K562 (cell line): Measurements from ENCODE around the gene C6orf89. TPM values are rescaled to one million over a fixed set of nuclear protein-coding genes. Genes with fewer than 3 reads are reported as not detected.

ENCODE experiments used
- ATAC-seq: fragments of 200-7000 bp; cut with Tn5 transposase; 3 replicates; pipeline ENCODE4 v1.9.1; 2020; ENCODE audit warnings: moderate library complexity
- BruUV-seq: library from RNA; stranded (reverse); fragments of 400-500 nt; replicated peaks from 2 replicates; lab custom pipeline; 2021; lab: Mats Ljungman, UMichigan
- CTCF ChIA-PET: fragments of 300-600 bp; formaldehyde crosslinking; extraction: SDS; loops from one replicate; lab custom pipeline; 2021; ENCODE audit warnings: low intra/inter-chr PET ratio; lab: Yijun Ruan, JAX
- POLR2A ChIA-PET: fragments of 300-600, 350-650 bp; sonication (Branson Sonifier 250); formaldehyde crosslinking; extraction: SDS; loops from one replicate; lab custom pipeline; 2021; ENCODE audit warnings: antibody characterized with exemption, inconsistent platforms; lab: Yijun Ruan, JAX
- DNase-seq, 4 experiments: peaks; one replicate each; pipeline versions ENCODE4 v3.0.0 to v3.0.0-alpha.2; 2011 to 2018; ENCODE audit warnings: low spot score in 3 of 4, mixed read lengths in 3 of 4; ENCODE audit errors: extremely low read depth in 1 of 4
- FAIRE-seq: peaks from 2 replicates; lab custom pipeline; 2011; peaks lifted over from hg19 to GRCh38; lab: Jason Lieb, UNC
- H2AFZ ChIP-seq: 2 replicates; pipeline ENCODE4 v1.6.0; 2011; ENCODE audit warnings: low read depth, low read length, control low read depth, inconsistent platforms
- H3K27ac ChIP-seq: fragments of 200-600 bp; 3 replicates; pipeline ENCODE4 v1.8.0; 2011; ENCODE audit warnings: low read depth, mild to moderate bottlenecking, control low read depth, inconsistent platforms, low read length, moderate library complexity, mixed read lengths; ENCODE audit errors: extremely low read depth
- H3K27me3 ChIP-seq, 2 experiments: fragments of 300-600 bp in 1 of 2; 2 replicates in 1 of 2; 3 replicates in 1 of 2; pipeline versions ENCODE4 v1.6.0 to v1.8.0; 2011; ENCODE audit warnings: inconsistent platforms in 2 of 2, low read length in 2 of 2, mild to moderate bottlenecking in 1 of 2, mixed read lengths in 1 of 2, moderate library complexity in 1 of 2; ENCODE audit not compliant: control insufficient read depth in 2 of 2, insufficient read depth in 2 of 2
- H3K36me3 ChIP-seq: fragments of 300-600 bp; 3 replicates; pipeline ENCODE4 v1.8.0; 2011; ENCODE audit warnings: mild to moderate bottlenecking, low read length, inconsistent platforms; ENCODE audit not compliant: control insufficient read depth, insufficient read depth
- H3K4me1 ChIP-seq, 2 experiments: fragments of 200-600 bp in 1 of 2; replicated peaks in 1 of 2; 2 replicates in 1 of 2; 3 replicates in 1 of 2; pipeline versions ENCODE4 v1.5.1 to v1.8.0; 2011; ENCODE audit warnings: inconsistent platforms in 2 of 2, low read length in 2 of 2, mild to moderate bottlenecking in 1 of 2, mixed read lengths in 1 of 2, moderate library complexity in 1 of 2; ENCODE audit not compliant: control insufficient read depth in 2 of 2, insufficient read depth in 2 of 2
- H3K4me2 ChIP-seq: 2 replicates; pipeline ENCODE4 v1.6.1; 2011; ENCODE audit warnings: low read length, control low read depth, inconsistent platforms, mixed read lengths; ENCODE audit not compliant: insufficient read depth
- H3K4me3 ChIP-seq: fragments of 200-600 bp; sonication (generic), shearing (Covaris generic); 2 replicates; pipeline ENCODE4 v1.5.1; 2016; ENCODE audit warnings: control low read depth, inconsistent platforms
- H3K79me2 ChIP-seq: fragments of 200-600 bp; 3 replicates; pipeline ENCODE4 v1.8.0; 2011; ENCODE audit warnings: low read length, inconsistent platforms; ENCODE audit not compliant: control insufficient read depth, insufficient read depth
- H3K9ac ChIP-seq, 2 experiments: 2 replicates each; pipeline versions ENCODE4 v1.6.0 to v1.6.1; 2011; ENCODE audit warnings: low read depth in 2 of 2, low read length in 2 of 2, control low read depth in 1 of 2, inconsistent platforms in 1 of 2, mild to moderate bottlenecking in 1 of 2, mixed read lengths in 1 of 2; ENCODE audit not compliant: insufficient read depth in 1 of 2
- H3K9me1 ChIP-seq: one replicate; pipeline ENCODE4 v1.6.0; 2011; ENCODE audit warnings: inconsistent platforms, mild to moderate bottlenecking, low read length, moderate library complexity; ENCODE audit not compliant: control insufficient read depth, insufficient read depth
- H3K9me3 ChIP-seq: replicated peaks from 2 replicates; pipeline ENCODE4 v1.5.1; 2011; ENCODE audit warnings: low read depth, low read length, inconsistent platforms; ENCODE audit not compliant: control insufficient read depth, insufficient read depth
- H4K20me1 ChIP-seq: replicated peaks from 2 replicates; pipeline ENCODE4 v1.6.1; 2011; ENCODE audit warnings: low read length, inconsistent platforms, mixed read lengths; ENCODE audit not compliant: control insufficient read depth, insufficient read depth
- ARNT ChIP-seq, 2 experiments: fragments of 450-650 bp; IDR thresholded peaks; 2 replicates each; pipeline ENCODE4 v1.6.1; 2016; ENCODE audit warnings: mild to moderate bottlenecking in 1 of 2
- DPF2 ChIP-seq: fragments of 450-650 bp; IDR thresholded peaks from 2 replicates; pipeline ENCODE4 v1.6.1; 2016
- FOSL1 ChIP-seq: fragments of 200-800 bp; sonication (Bioruptor generic); conservative IDR thresholded peaks from 2 replicates; pipeline ENCODE4 v1.6.1; 2016; ENCODE audit warnings: missing genetic modification characterization, missing compliant biosample characterization
- ILK ChIP-seq: fragments of 450-650 bp; IDR thresholded peaks from 2 replicates; pipeline ENCODE4 v1.6.1; 2016; ENCODE audit warnings: missing genetic modification characterization, low read depth, mild to moderate bottlenecking, missing compliant biosample characterization, moderate library complexity, borderline replicate concordance
- JUN ChIP-seq, 2 experiments: sonication (generic) in 1 of 2; formaldehyde crosslinking in 1 of 2; IDR thresholded peaks; 2 replicates each; pipeline versions ENCODE4 v1.6.1 to v1.8.0; 2012 to 2022; ENCODE audit warnings: borderline replicate concordance in 2 of 2, mild to moderate bottlenecking in 2 of 2, improper control_type of control experiment in 1 of 2, low read depth in 1 of 2, low read length in 1 of 2, missing genetic modification reagents in 1 of 2
- MAFF ChIP-seq: IDR thresholded peaks from 2 replicates; pipeline ENCODE4 v1.6.1; 2012; ENCODE audit warnings: low read length, improper control_type of control experiment
- MAFK ChIP-seq: IDR thresholded peaks from 2 replicates; pipeline ENCODE4 v1.6.1; 2011; ENCODE audit warnings: low read length, improper control_type of control experiment
- NR2C2 ChIP-seq, 2 experiments: fragments of 200-800 bp in 1 of 2; sonication (Bioruptor generic) in 1 of 2; sonication (generic) in 1 of 2; formaldehyde crosslinking in 1 of 2; IDR thresholded peaks; 2 replicates each; pipeline versions ENCODE4 v1.6.1 to v1.8.0; 2016 to 2022; ENCODE audit warnings: mild to moderate bottlenecking in 1 of 2, missing compliant biosample characterization in 1 of 2, missing genetic modification characterization in 1 of 2, missing genetic modification reagents in 1 of 2
- POLR2G ChIP-seq: fragments of 200-400 bp; formaldehyde crosslinking; IDR thresholded peaks from 2 replicates; pipeline ENCODE4 v1.6.1; 2017; ENCODE audit warnings: low read depth, mild to moderate bottlenecking, antibody characterized with exemption, low read length, moderate library complexity
- RAD21 ChIP-seq, 2 experiments: fragments of 250-450 bp in 1 of 2; fragments of 450-650 bp in 1 of 2; sonication (Bioruptor Pico) in 1 of 2; formaldehyde crosslinking in 1 of 2; IDR thresholded peaks in 1 of 2; conservative IDR thresholded peaks in 1 of 2; 2 replicates each; pipeline versions ENCODE4 v1.4.0 to v1.8.0; 2020 to 2022; ENCODE audit warnings: mild to moderate bottlenecking in 2 of 2, moderate library complexity in 1 of 2
- SIX5 ChIP-seq, 2 experiments: IDR thresholded peaks; 2 replicates each; pipeline ENCODE4 v1.6.1; 2011; ENCODE audit warnings: low read length in 2 of 2, borderline replicate concordance in 1 of 2, low read depth in 1 of 2, mild to moderate bottlenecking in 1 of 2, moderate library complexity in 1 of 2; ENCODE audit not compliant: insufficient read depth in 1 of 2
- ZNF316 ChIP-seq: fragments of 450-650 bp; IDR thresholded peaks from 2 replicates; pipeline ENCODE4 v1.6.1; 2016
- WGBS: fragments of 100-300 bp; shearing (Covaris generic); methylation state at CpG from one replicate; pipeline ENCODE4 v1.1.6; 2016; ENCODE audit warnings: low coverage, mixed read lengths; ENCODE audit not compliant: insufficient coverage; ENCODE audit errors: missing lambda C conversion rate; 5-methylcytosine and 5-hydroxymethylcytosine counted together
- in situ Hi-C: fragments of 300-500 bp; cut with MboI; formaldehyde crosslinking; loops from 4 replicates; pipeline ENCODE4 v1.15.0; 2018; ENCODE audit warnings: inconsistent platforms, mixed read lengths
- intact Hi-C: fragments of 100-400 bp; cut with micrococcal nuclease; formaldehyde crosslinking; loops from 2 replicates; pipeline ENCODE4 v1.14.2; 2022
- polyA plus RNA-seq, 8 experiments: library from polyadenylated mRNA; depleted of rRNA in 4 of 8; stranded (reverse) in 5 of 8; unstranded in 3 of 8; fragments of >200 nt; fragmentation: Nextera tagmentation in 2 of 8; fragmentation: Illumina TruSeq in 1 of 8; extraction: Ambion mirVana in 2 of 8; extraction: Trizol in 1 of 8; gene quantifications; 2 replicates each; pipeline versions ENCODE4 v1.2.1 to v1.2.3, GENCODE V29; 2011 to 2014; ENCODE audit warnings: inconsistent platforms in 1 of 8, missing spikeins in 1 of 8
- total RNA-seq, 7 experiments: library from RNA; depleted of rRNA in 6 of 7; stranded (reverse); fragments of >200 nt in 6 of 7; fragmentation: Illumina TruSeq in 2 of 7; extraction: Trizol in 2 of 7; gene quantifications; 2 replicates each; pipeline versions ENCODE4 v1.2.1 to v1.2.3, GENCODE V29; 2011 to 2021; ENCODE audit warnings: low replicate concordance in 1 of 7
- TF ChIP-seq, protein P1 (sequence below), 3 experiments: fragments of 200-800 bp in 1 of 3; sonication (Bioruptor generic) in 1 of 3; sonication (generic) in 1 of 3; formaldehyde crosslinking in 1 of 3; IDR thresholded peaks; 2 replicates each; pipeline versions ENCODE4 v1.6.1 to v1.8.0; 2016 to 2022; ENCODE audit warnings: mild to moderate bottlenecking in 2 of 3, missing compliant biosample characterization in 2 of 3, missing genetic modification characterization in 2 of 3, missing genetic modification reagents in 1 of 3
- TF ChIP-seq, protein P2 (sequence below), 3 experiments: IDR thresholded peaks in 2 of 3; conservative IDR thresholded peaks in 1 of 3; 2 replicates each; pipeline ENCODE4 v1.5.1; 2011 to 2012; ENCODE audit warnings: low read length in 3 of 3, mild to moderate bottlenecking in 3 of 3, control low read depth in 2 of 3, improper control_type of control experiment in 1 of 3, inconsistent platforms in 1 of 3, low read depth in 1 of 3, mixed read lengths in 1 of 3, moderate library complexity in 1 of 3; ENCODE audit not compliant: insufficient read depth in 2 of 3

C6orf89 gene
- total and polyA plus RNA-seq, 9 of the 15 experiments (the other 6 are each of a cell fraction or from before 2014, with no cell fraction given): 35.2 to 111 (median 58.5) TPM

DNA sequence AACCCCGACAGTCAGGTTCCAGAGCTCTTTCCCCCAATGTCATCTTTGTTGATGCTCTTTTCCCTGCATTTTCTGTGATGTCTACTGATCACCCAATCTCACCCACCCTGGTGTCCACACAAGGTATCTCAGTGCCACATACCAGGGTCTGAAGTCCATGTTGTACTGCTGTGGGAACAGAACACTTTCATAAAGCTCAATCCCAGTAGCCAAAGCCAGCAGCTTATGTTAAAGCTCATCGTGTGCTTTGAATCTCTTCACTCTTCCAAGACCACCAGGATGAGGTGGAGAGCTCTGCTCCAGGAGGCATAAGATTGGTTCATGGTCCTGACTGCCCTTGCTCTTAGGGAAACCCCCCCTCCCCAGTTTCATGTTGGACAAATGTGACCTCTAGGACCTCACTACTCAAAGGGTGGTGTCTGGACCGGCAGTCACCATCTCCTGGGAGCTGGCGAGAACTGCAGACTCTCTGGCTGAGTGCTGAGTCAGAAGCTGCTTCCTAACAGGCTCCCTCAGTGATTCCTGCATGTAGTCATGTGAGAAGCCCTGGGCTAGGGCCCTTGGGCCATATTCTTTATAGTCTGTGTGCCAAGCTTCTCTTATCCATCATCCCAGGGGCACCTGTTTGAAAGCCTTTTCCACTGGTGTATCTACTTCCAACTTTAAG lies 33.1 kb upstream of the C6orf89 start:
- Histone ChIP-seq H3K27ac (no peak overlapping the region; the same call in 2 of the 3 replicates), H3K4me3 (no peak overlapping the region), H3K9ac (no peak overlapping the region), H2AFZ (no peak overlapping the region), H3K4me2 (no peak overlapping the region), H3K9me3 (no peaks in the 10 kb centered on the region), H3K36me3 (peaks cover 62% of the 10 kb centered on the region), H3K9me1 (peaks cover 3% of the 10 kb centered on the region), H4K20me1 (no peaks in the 10 kb centered on the region), H3K4me1 (peaks cover 18 to 29% of the 10 kb centered on the region in 2 experiments), H3K79me2 (peaks cover 12% of the 10 kb centered on the region; the same call in 2 of the 3 replicates), H3K27me3 (no peaks in the 10 kb centered on the region)
- CTCF ChIA-PET: interaction anchor here (0.5 to 1.4 kb wide), 5 partner anchors 42 to 353 kb away, joined by 3 to 8 read pairs (median 6); no protein-coding TSS in a partner anchor
- intact Hi-C loops: no loop called here
- peak in 1 of 4 experiments; percentile 64 for DNase-seq
- 46% methylated on average over 4 of the region's 4 CpGs for WGBS
- peak; percentile 58 for ATAC-seq
- no peak for FAIRE-seq
- BruUV-seq: no TSS peak
- POLR2A ChIA-PET: interaction anchor here (0.5 to 3.0 kb wide), 18 partner anchors 9 to 571 kb away, joined by 3 to 60 read pairs (median 6); partner anchors contain the start of genes C6orf89 and PPIL1
- in situ Hi-C loops: loop anchor here (5.0 kb wide), 1 partner anchor 85 kb away; no protein-coding TSS in a partner anchor
- peak; percentile 30 to 48; a peak in 3 of 4 replicates for TF ChIP-seq RAD21 (CRISPR knock-in tag; conservative IDR thresholded peaks at IDR 0.05 in 1 of 2, IDR thresholded peaks at IDR 0.05 in 1 of 2)
- TF ChIP-seq JUN (IDR thresholded peaks at IDR 0.05; ENCODE audit: borderline replicate concordance, low read depth, low read length): peak; percentile 40; the same call in 1 of the 2 replicates
- TF ChIP-seq JUN (CRISPR knock-in tag; IDR thresholded peaks at IDR 0.05; ENCODE audit: borderline replicate concordance): no peak
- TF ChIP-seq SIX5 (IDR thresholded peaks at IDR 0.05; ENCODE audit: borderline replicate concordance in 1 of 2, insufficient read depth in 1 of 2, low read depth in 1 of 2, low read length in 2 of 2): no peak
- TF ChIP-seq ZNF316: peak; percentile 76
- no peak for TF ChIP-seq NR2C2 (CRISPR knock-in tag; IDR thresholded peaks at IDR 0.05)
- TF ChIP-seq NR2C2 (tag; IDR thresholded peaks at IDR 0.05): peak; percentile 65
- TF ChIP-seq, protein P1, sequence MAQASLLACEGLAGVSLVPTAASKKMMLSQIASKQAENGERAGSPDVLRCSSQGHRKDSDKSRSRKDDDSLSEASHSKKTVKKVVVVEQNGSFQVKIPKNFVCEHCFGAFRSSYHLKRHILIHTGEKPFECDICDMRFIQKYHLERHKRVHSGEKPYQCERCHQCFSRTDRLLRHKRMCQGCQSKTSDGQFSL (CRISPR knock-in tag; IDR thresholded peaks at IDR 0.05): no peak
- TF ChIP-seq, protein P1 (tag; IDR thresholded peaks at IDR 0.05): peak in 1 of 2 experiments; percentile 24; a peak in 1 of 4 replicates
- peak; percentile 60; the same call in 1 of the 2 replicates for TF ChIP-seq FOSL1 (tag)
- TF ChIP-seq MAFF: peak; percentile 16; the same call in 1 of the 2 replicates
- TF ChIP-seq, protein P2, sequence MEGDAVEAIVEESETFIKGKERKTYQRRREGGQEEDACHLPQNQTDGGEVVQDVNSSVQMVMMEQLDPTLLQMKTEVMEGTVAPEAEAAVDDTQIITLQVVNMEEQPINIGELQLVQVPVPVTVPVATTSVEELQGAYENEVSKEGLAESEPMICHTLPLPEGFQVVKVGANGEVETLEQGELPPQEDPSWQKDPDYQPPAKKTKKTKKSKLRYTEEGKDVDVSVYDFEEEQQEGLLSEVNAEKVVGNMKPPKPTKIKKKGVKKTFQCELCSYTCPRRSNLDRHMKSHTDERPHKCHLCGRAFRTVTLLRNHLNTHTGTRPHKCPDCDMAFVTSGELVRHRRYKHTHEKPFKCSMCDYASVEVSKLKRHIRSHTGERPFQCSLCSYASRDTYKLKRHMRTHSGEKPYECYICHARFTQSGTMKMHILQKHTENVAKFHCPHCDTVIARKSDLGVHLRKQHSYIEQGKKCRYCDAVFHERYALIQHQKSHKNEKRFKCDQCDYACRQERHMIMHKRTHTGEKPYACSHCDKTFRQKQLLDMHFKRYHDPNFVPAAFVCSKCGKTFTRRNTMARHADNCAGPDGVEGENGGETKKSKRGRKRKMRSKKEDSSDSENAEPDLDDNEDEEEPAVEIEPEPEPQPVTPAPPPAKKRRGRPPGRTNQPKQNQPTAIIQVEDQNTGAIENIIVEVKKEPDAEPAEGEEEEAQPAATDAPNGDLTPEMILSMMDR (IDR thresholded peaks at IDR 0.05 in 2 of 3, conservative IDR thresholded peaks at IDR 0.05 in 1 of 3; ENCODE audit: insufficient read depth in 2 of 3, low read depth in 1 of 3, low read length in 3 of 3): peak in 2 of 3 experiments; percentile 29 to 41; a peak in 2 of 6 replicates
- TF ChIP-seq MAFK: peak; percentile 77
- TF ChIP-seq ARNT (IDR thresholded peaks at IDR 0.05): no peak
- 0 out of 2 replicates have a peak, but pooled peaks have one; percentile 9 for TF ChIP-seq POLR2G
- TF ChIP-seq ILK (tag): no peak
- TF ChIP-seq DPF2: 0 out of 2 replicates have a peak, but pooled peaks have one; percentile 9
